22Rv1 (cell line): ENCODE results near the gene ZNF319.

Experiments
- CTCF ChIP-seq: fragments of 450-650 bp; IDR thresholded peaks from 2 replicates; pipeline ENCODE4 v1.5.1; 2017; ENCODE audit warnings: mild to moderate bottlenecking
- ZFX ChIP-seq: fragments of 450-650 bp; IDR thresholded peaks from 2 replicates; pipeline ENCODE4 v1.6.1; 2017; ENCODE audit warnings: antibody characterized with exemption, borderline replicate concordance

GRCh38 chr16:57984443-57985203 lies 15.8 kb downstream of the ZNF319 start:
- no peak for TF ChIP-seq CTCF
- no peak for TF ChIP-seq ZFX
